Activated gamma-delta T cell (primary cell): ENCODE data around the gene SLC9A3.
"Not testable (repeated sequence)": the region's sequence is repeated elsewhere in the genome, so short reads cannot be mapped to it uniquely, and the experiment has no call there.

Experiments used
- DNase-seq: peaks from one replicate; lab custom pipeline; 2025; lab: John Stamatoyannopoulos, UW
- total RNA-seq, 2 donors: gene quantifications; one replicate each; lab custom pipeline; 2026; lab: John Stamatoyannopoulos, UW

The SLC9A3 gene
- 0.36 to 0.65 reads per million in 2 donors for total RNA-seq

DNA sequence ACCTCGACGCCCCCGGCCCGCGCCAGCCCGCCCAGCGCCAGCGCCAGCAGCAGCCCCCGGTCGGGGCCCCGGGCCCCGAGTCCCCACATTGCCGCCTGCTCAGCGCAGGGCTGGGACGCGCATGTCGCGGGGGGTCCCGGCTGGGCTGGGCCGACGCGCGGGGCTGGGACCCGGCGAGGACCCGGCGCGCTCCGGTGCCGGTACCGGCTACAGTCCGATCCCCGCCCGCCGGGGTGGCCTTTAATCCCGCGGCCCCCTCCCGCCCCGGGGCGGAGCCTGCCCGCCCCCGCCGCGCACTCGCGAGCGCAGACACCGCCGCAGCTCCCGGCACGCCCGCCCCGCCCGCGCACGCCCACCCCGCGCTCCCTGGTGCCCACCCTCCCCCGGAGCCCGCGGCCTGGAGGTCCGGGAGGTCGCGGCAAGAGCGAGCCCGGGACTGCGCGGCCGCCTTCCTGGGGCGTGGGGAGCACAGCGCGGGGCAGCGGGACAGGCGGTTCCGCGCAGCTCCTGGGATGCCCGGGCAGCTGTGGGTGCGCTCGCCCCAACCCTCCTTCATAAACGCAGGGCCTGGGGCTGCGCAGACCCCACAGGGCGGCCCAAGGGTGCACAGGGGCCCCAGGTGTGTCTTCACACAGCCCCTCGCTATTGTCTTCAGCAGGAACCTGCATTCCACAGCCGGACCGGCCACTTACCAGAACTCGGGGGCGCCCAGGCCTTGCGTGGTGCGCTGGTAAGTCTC lies at the start of gene SLC9A3:
TSS of gene SLC9A3 (minus strand) at position 216 of the 739 bp plus-strand sequence.
- DNase-seq, result no peak

DNA sequence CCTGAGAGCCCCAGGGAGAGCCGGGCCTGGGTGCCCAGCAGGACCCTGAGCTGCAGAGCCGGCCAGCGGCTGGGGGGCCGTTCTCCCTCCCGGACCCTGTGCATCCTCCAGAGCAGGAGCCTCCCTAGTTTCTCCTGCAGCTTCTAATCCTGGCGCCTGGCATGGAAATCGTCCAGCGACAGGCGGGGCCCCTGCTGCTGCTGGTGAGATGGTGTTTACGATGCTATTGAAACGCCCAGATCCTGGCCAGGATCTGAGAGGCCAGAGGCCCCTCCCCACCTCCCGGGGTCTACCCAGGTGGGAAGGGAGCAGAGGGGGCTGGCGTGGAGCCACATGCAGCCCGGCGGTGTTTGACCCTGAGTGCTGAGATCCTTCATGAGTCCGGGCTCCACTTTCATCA lies 49.7 kb upstream of the SLC9A3 start:
- DNase-seq, result no peak

DNA sequence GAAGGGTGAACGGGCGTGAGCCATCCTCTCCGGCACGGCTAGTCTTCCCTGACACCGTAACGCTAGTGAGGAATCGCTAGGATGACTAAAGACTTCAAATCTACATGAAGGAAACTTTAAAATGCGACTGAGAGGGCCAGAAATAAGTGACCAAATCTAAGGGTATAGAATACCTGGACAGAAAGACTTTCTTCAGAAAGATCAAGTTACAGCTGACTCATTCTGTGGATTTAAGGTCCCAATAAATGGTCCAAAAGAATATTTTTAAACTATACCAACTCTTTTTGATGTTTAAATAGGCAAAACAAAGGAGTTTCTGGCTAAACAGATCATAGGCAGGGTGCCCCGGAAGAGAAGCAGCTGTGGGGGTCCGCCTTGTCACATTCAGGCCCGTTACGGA lies 49.0 kb upstream of the SLC9A3 start:
- no peak for DNase-seq

DNA sequence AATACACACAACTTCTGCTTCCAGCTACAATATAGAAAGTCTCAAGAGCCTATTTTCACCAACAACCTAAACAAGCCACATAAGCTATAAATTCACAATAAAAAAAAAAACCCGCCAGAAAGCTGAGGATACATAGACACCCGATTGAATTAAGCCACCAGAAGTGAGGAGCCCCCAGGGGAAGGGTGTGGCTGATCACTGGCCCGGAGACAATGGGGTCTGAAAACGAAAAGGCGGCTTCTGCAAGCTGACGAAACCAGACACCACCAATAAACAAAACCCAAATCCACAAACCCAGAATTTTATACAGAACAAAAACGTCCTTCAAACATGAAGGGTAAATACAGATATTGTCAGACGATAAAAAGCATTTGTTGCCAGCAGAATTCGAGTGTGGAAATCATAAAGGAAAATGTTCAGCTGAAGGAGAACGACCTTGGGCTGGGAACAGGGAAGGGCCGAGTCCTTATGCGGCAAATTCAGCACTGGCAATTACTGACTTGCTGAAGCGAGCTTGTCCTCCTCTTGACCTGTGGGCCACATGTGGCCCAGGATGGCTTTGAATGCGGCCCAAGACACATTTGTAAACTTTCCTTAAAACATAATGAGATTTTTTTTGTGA lies 48.3 kb upstream of the SLC9A3 start:
- DNase-seq, result no peak

DNA sequence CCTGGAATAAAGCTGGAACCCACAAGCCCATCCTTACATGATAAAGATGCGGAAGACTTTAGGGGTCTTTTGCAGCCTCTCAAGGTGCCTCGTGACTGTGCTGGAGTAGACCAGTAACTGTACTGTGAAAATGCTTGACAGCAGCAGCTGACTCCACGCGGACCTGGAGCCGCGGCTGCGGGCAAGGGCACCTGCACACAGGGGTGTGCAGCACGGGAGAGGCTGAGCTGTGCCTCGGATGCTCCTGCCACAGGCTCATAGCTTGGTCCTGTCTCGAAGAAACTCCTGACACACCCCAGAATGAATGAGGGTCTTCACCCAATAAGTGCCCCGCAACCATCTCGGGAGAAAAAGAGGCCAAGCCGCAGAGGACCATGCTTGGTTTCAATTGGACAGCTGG lies 47.5 kb upstream of the SLC9A3 start:
- no peak for DNase-seq

DNA sequence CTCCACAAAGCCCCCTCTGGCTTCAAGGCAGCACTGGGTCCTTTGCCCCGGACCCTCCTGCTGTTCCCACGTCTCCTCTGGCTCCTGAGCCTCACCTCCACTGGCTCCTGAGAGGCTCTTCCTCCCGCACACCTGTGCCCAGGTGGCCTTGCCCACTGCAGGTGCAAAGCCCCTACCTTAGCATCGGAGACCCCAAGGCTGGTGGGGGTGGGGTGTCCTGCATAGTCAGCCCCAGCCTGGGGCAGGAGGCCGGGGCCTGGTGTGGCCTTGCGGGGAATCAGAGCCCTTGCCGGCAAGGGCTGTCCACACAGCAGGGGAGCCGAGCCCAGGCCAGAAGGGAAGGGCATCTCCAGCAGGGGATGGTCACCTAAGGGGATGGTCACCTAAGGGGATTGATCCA lies 46.6 kb upstream of the SLC9A3 start:
- no peak for DNase-seq

DNA sequence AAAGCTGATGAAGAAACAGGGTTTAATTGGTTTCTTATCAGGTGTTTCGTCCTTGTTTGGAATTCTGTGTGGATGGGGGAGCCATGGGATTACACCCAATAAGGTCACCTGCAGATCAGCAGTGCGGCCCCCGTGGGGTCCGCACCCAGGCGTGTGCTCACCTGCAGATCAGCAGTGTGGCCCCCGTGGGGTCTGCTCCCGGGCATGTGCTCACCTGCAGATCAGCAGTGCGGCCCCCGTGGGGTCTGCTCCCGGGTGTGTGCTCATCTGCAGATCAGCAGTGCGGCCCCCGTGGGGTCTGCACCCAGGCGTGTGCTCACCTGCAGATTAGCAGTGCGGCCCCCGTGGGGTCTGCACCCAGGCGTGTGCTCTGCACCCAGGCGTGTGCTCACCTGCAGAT lies 46.2 kb upstream of the SLC9A3 start:
- no peak for DNase-seq

DNA sequence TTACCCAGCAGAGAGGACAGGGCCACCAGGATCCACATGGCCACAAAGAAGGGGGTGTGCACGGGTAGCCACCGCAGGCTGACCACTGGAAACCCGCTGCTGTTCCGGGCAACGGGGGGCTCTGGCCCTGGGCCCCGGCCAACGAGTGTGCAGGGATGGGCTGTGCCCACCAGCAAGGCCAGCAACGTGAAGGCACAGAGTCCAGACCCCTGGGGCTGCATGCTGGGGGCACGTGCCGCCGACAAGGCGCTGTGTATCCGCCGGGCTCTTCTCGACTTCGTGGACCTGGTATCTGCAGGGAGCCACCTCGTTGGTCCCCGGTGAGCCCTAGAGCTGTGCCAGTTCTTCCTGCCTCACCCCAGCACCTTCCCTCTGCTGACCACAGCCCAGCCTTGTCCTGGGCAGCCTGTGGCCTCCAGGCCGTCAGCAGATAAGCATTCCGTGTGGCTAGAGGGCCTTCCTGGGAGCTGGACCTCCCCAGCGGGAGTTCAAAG lies 45.7 kb upstream of the SLC9A3 start:
- DNase-seq, result no peak

DNA sequence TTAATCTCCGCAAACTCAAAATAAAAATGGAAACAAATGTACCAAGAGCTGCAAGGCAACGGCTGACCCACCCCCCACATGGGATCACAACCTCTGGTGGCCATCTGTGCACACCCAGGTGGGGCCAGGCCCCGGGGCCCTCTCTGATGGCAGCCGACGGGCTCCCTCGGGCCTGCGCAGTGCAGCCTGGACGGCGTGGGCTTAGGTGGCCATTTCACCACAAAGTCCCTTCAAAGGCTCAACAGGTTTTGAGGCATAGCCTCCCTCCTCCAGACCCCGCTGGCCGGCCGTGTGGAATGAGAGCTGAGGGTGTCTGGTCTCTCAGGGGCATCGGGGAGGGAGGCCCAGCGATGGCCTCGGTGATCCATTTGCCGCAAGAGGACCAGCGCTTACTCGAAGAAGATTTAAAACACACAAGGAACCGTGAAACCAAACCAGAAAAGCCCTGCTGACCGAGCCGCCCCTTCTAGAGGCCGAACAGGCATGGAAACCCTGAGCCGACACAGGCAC lies 45.2 kb upstream of the SLC9A3 start:
- DNase-seq, result no peak

DNA sequence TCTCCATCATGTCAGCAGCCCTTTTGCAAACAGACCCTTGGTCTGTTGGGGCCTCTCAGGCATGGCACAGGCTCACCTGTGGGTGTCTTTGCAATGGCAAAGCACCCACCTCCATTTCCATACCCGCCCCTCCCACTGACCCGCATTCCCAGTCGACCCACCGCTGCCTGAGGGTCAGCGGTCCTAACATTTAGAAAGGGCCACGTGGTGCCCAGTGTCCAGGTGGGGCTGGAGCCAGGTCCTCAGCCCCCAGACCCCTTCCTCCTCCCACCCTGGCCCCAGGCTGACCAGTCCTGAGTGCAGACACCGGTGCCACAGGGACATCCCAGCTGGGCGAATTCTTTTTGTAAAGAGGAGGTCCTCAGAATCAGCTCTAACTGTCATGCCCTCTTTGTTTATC lies 44.6 kb upstream of the SLC9A3 start:
- no peak for DNase-seq

DNA sequence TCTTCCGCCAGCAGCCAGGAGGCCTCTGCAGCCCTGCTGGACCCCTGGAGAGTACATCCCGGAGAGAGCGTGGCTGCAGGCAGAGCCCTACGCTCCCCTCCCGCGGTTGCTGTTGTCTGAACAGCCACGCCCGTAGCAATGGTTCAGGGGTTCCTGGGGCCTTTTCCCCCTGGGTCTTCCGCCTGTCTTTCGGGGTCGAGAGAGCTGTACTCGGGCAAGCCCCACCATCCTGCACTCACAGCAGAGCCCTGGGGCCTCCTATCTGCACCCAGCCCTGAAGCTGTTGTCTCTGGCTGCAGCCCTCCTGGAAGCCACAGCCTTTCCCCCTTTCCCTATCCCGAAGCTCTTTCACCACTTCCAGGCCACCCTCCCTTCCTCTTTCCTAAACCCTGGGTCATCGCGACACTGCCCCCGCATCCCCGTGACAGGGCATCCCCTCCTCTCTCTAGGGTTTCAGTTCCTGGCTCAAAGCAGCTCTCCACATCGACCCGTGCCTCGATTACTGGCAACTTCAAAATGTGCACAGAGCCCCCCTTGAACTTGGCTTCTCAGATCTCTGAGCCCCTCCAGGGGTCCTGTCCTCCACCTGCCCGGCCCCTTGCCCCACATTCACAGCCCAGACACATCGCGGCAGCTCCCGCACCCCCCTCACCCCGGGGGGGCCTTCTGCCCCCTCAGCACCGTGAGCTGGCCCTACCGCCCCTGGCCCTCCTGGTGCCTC lies 44.0 kb upstream of the SLC9A3 start:
- no peak for DNase-seq

DNA sequence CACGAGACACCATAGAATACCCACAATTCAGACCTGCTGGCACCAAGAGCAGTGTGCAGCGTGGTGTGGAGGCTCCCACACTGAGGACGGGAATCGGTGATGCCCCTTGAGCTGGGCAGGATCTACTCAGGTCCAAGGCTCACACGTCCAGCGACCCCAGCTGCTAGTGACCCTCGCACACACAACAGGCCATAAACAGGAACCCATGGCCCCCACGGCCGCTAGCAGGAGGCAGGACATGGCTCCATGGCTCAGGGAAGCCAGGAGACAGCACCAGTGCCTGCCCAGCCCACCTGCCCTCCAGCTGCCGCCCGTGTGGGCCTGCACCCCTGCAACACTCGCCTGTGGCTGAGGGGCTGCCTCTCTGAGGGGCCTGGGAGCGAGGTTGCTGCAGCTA lies 43.4 kb upstream of the SLC9A3 start:
- no peak for DNase-seq

DNA sequence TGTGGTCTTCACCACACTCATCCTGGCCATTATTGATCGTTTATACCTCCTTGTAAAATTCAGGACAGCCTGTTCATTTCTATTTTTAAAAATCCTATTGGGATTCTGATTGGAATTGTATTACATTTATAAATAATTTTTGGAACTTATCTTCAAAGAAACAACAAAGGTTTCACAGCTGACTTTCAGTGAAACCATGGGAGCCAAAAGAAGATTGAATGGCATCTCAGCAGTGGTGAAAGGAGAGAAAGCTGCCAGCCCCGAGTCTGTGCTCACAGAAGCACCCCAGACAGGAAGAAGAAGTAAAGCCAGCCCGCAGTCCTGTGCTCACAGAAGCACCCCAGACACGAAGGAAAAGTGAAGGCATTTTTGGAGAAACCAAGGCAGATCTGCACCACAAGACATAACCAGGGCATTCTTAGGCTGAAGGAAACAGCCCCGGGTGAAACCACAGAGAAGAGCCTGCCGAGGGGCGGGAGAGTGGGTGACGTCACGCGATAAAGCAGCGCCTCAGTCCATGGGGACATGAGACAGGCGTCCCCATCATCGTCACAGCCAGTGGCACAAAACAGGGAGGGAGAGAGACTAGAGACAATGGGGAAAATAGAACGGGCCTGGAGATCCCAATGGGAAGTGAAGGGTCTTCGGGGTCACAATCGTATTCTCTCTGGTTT lies 42.5 kb upstream of the SLC9A3 start:
- no peak for DNase-seq

DNA sequence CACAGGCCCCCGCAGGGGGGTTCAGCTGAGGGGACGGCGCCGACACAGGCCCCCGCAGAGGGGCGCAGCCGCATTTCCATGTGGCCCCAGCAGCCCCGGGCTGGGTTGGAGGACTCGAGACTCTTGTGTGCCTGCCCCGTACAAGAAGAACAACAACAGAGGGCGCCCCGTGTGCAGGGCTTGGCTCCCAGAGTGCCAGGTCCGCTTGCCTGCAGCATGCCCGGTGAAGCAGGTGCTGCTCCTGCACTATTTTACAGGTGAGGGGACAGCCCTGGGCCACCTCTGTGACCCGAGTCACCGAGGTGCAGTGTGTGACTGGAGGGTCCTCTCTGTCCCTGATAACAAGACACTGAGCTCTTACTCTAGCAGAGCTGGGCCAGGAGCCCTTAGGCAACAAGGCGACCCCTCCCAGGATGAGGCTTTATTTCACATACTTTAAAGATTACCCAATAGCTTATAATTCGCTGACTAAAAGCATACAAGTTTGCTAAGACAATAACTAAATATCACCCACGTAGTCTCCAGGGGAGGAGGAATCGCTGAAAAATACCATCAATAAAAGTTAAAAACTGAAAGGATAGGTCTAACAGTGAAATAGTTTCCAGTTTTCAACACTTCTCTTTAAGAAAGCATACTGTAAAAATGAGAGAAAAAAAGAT lies 41.7 kb upstream of the SLC9A3 start:
- DNase-seq, result no peak

DNA sequence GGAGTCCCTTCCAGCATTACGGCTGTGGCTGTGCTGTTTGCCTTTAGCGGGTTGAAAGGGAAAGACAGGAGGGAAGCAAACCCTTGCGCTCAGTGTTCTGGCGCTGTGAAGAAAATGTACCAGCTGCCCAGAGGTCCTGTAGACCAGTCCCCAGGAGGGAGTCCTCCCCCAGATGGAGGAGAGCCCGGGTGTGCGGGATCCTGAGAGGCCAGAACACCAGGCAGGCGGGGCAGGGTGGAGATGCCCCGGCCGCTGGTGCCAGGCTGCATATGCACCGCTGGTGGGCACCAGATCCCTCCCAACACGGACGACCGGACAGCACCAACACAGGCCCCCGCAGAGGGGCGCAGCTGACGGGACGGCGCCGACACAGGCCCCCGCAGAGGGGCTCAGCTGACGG lies 37.2 kb upstream of the SLC9A3 start:
- DNase-seq, result no peak

DNA sequence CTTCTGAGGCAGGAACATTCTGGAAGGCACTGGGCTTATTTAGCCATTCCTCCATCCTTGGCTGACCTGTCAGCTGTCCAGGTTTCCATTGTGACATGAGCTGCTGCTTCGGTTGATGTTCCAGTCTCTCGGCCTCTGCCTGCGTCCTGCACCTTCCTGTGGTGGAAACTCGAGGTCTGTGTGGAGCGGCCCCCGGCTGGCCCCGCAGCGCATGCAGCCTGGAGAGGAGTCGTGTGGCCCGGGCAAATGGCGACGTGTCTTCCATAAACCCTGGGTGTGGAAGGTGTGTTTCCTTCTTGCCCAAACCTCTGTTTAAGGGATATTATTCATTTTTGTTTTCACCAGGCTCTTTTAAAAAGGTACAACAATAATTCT lies 36.5 kb upstream of the SLC9A3 start:
- DNase-seq, result no peak

DNA sequence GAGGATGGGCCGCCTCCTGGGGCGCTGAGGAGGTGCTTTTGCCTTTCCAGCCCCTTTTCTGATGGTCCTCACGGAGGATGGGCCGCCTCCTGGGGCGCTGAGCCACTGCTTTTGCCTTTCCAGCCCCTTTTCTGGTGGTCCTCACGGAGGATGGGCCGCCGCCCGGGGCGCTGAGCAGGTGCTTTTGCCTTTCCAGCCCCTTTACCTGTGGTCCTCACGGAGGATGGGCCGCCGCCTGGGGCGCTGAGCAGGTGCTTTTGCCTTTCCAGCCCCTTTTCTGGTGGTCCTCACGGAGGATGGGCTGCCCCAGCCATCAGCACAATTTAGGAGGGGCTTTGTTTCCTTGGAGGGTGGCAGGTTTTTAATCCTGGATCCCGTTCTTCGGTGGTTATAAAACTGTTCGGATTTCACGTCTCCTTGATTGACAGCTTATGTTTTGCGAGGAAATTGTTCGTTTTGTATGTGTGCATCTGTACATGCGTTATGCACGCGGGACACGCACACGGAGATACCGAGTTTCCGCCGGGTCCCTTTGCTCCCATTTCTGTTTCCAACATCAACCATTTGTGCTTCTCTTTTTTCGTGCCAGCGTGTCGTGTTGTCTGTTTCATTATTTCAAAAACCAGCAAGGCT lies 34.7 kb upstream of the SLC9A3 start:
- DNase-seq, result no peak

DNA sequence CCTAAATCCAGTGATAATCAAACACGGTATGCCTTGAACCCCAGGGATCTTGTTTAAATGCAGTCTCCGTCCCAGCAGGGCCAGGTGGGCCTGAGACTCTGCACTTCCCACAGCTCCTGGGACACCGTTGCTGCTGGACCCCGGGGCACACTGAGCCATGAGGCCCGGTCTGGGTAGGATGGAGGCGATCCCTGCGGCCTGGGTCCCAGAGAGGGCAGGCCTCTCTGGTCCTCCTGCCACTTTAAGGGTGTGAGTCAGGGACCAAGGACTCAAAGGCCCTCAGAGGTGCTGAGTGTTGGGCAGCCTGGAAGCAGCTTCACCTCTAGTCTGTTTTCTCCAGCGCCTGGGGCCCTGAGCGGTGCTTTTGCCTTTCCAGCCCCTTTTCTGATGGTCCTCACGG lies 34.1 kb upstream of the SLC9A3 start:
- DNase-seq, result no peak

DNA sequence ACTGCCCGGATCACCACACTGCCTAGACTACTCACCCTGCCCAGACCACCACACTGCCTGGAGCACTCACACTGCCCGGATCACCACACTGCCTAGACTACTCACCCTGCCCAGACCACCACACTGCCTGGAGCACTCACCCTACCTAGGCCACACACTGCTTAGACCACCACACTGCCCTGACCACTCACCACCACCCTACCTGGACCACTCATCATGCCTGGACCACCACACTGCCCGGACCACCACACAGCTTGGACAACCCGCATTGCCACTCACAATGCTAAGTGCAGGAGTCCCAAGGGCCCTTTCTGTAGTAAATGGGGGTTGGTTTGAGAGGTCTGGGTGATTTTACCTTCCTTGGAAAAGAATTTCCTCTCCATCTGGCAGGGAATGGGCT lies 33.7 kb upstream of the SLC9A3 start:
- not testable (repeated sequence) for DNase-seq

DNA sequence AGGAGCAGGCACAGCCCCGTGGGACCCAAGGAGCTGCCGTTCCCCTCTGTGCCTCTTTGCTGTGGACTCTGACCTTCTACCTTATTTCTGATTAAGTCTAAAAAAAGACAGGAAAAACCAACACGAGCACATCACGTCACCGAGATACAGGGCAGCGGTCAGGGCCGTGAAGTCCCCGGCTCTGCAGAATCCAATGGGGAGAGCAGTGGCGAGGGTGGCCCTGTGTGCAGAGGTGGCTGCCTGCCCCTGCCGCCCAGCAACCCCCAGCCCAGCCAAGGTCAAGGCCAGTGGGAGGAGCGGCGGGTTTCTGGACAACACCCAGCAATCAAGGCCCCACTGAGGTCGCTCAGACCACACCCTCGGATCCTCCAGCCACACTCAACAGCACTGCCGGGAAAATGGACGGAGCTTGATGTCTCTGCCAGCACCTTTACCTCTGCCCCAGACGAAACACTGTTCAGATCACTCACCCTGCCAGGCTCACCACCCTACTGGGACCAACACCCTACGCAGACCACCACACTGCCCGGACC lies 32.7 kb upstream of the SLC9A3 start:
- DNase-seq, result no peak

DNA sequence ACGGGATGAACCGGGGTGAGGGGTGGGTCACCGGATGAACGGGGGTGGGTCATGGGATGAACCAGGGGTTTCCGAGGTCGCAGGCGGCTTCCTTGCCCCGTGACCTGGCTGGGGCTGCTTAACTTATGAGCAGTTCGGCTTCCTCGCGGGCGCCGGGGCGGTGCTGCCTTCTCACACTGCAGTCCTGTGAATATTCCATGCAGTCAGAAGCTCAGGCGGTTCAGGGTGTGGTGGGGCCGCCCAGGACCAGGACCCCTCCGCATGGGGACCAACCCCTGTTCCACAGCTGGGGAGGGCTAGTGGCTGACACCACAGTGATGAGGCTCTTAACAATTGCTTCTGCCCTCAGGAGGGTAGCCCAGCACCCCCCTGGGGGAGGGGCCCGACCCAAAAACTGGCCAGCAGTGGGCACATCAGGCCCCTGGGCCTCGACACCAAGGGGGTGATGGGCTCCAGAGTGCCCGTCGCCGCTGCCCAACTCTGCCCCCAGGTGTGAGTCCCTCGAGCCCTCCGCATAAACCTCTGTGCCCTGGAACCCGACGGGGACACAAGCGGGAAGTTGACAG lies 30.9 kb upstream of the SLC9A3 start:
- DNase-seq, result no peak
